ENCODE measurements around the gene ZNRD2.

The ZNRD2 gene

GRCh38 chr11:65549096-65549495, 21.2 kb upstream of the ZNRD2 start:
- no peak for TF ChIP-seq CTCF (IDR thresholded peaks at IDR 0.05; ENCODE audit: unreplicated experiment in 3 of 3)
- Mint-ChIP-seq H3K27ac (peak overlapping the region in 1 of 3 experiments; percentile 1), H3K36me3 (ENCODE audit: low read depth) (peaks cover 59% of the 10 kb centered on the region), H3K4me1 (peaks cover 12% of the 10 kb centered on the region), H3K9me3 (no peaks in the 10 kb centered on the region), H3K27me3 (ENCODE audit: low read depth) (peaks cover 47% of the 10 kb centered on the region), H3K4me3 (no peak overlapping the region)

- H3K27me3 Mint-ChIP-seq (ENCODE audit: low read depth) = peaks cover 30% of the 10 kb centered on the region
- no peak overlapping the region for H3K27ac Mint-ChIP-seq
- H3K9me3 Mint-ChIP-seq = no peaks in the 10 kb centered on the region
- H3K36me3 Mint-ChIP-seq (ENCODE audit: low read depth) = peaks cover 40% of the 10 kb centered on the region
- TF ChIP-seq CTCF (IDR thresholded peaks at IDR 0.05; ENCODE audit: unreplicated experiment in 3 of 3) = peak; percentile 31 to 42 (median 32)
- peak overlapping the region in 1 of 3 experiments; percentile 12 for H3K4me3 Mint-ChIP-seq
- peaks cover 32% of the 10 kb centered on the region for H3K4me1 Mint-ChIP-seq
Measured at GRCh38 chr11:65551572-65552387, 18.5 kb upstream of the ZNRD2 start.

GRCh38 chr11:65552388-65552951, 17.8 kb upstream of the ZNRD2 start:
- H3K27ac Mint-ChIP-seq = no peak overlapping the region
- no peaks in the 10 kb centered on the region for H3K9me3 Mint-ChIP-seq
- peaks cover 30% of the 10 kb centered on the region for H3K27me3 Mint-ChIP-seq (ENCODE audit: low read depth)
- H3K4me1 Mint-ChIP-seq = peaks cover 39% of the 10 kb centered on the region
- peak in 2 of 3 experiments; percentile 1 to 4 for TF ChIP-seq CTCF (IDR thresholded peaks at IDR 0.05; ENCODE audit: unreplicated experiment in 3 of 3)
- peaks cover 40% of the 10 kb centered on the region for H3K36me3 Mint-ChIP-seq (ENCODE audit: low read depth)
- H3K4me3 Mint-ChIP-seq = no peak overlapping the region

- H3K27me3 Mint-ChIP-seq (ENCODE audit: low read depth) = peaks cover 25% of the 10 kb centered on the region
- H3K9me3 Mint-ChIP-seq = no peaks in the 10 kb centered on the region
Measured at GRCh38 chr11:65553301-65554001, 16.8 kb upstream of the ZNRD2 start.

More at GRCh38 chr11:65553301-65554001, 16.8 kb upstream of the ZNRD2 start:
- Mint-ChIP-seq H3K4me3 (no peak overlapping the region), H3K36me3 (ENCODE audit: low read depth) (peaks cover 33% of the 10 kb centered on the region), H3K4me1 (peaks cover 40% of the 10 kb centered on the region), H3K27ac (no peak overlapping the region)
- TF ChIP-seq CTCF (IDR thresholded peaks at IDR 0.05; ENCODE audit: unreplicated experiment in 3 of 3) = no peak
